Measurements from ENCODE around the gene A2M. TPM values are rescaled to one million over a fixed set of nuclear protein-coding genes. Genes with fewer than 3 reads are reported as not detected.

A2M gene
- total and polyA plus RNA-seq, 4 donors = 268 to 2,389 (median 1,708) TPM

- peaks cover 12 to 21% of the 10 kb centered on the region in 2 donors for H3K36me3 ChIP-seq (ENCODE audit: control insufficient read depth in 1 of 2, insufficient read depth in 2 of 2, low read length in 1 of 2)
- intact Hi-C loops (cut with DNase I) = no loop called here
- H3K4me3 ChIP-seq (ENCODE audit: low read length in 2 of 2) = no peak overlapping the region
- WGBS, 2 donors = 84 to 89% methylated on average over 1 of the region's 1 CpG
- H3K9me3 ChIP-seq (ENCODE audit: control insufficient read depth, low read length) = no peaks in the 10 kb centered on the region
- H3K27ac ChIP-seq (ENCODE audit: low read depth in 1 of 2, low read length in 2 of 2) = no peak overlapping the region
- no peaks in the 10 kb centered on the region for H3K27me3 ChIP-seq (ENCODE audit: control insufficient read depth in 1 of 2, insufficient read depth in 2 of 2, low read length in 1 of 2)
- DNase-seq (no peak), ATAC-seq (ENCODE audit: low FRiP score) (no peak)
- H3K4me1 ChIP-seq (ENCODE audit: control insufficient read depth in 1 of 2, insufficient read depth in 2 of 2, low read length in 2 of 2) = no peaks in the 10 kb centered on the region
These were observed 40.6 kb downstream of the A2M start for GRCh38 chr12:9075138-9075535.

- H3K36me3 ChIP-seq (ENCODE audit: control insufficient read depth in 1 of 2, insufficient read depth in 2 of 2, low read length in 1 of 2) = peaks cover 12 to 20% of the 10 kb centered on the region in 2 donors
These were observed 41.1 kb downstream of the A2M start for GRCh38 chr12:9074484-9075137.

DNA sequence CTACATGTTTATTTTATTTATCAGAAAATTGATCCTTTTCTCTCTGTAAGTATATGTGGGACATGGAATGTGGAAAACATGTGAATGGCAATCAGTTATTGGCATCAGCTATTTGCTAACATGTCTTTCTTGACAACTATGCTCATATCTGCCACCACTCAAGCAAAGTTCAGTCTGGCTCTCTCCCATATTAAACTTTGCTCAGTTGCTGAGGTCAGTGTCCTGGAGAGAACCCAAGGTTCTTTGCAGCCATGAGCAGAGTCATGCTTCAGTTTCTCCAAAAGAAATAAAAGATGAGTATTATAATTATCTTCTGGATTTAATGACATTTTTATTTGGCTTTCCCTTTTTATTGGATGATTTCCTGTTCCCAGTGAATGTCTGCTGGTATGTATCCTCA lies 42.6 kb downstream of the A2M start:
- no peak overlapping the region for H3K4me3 ChIP-seq (ENCODE audit: low read length in 2 of 2)
- no peaks in the 10 kb centered on the region for H3K9me3 ChIP-seq (ENCODE audit: control insufficient read depth, low read length)
- H3K27me3 ChIP-seq (ENCODE audit: control insufficient read depth in 1 of 2, insufficient read depth in 2 of 2, low read length in 1 of 2) = no peaks in the 10 kb centered on the region
- DNase-seq (no peak), ATAC-seq (ENCODE audit: low FRiP score) (no peak)
- intact Hi-C loops (cut with DNase I) = loop anchor here in 1 of 2 donors (5.0 kb wide), 1 partner anchor 39 kb away; no protein-coding TSS in a partner anchor
- H3K4me1 ChIP-seq (ENCODE audit: control insufficient read depth in 1 of 2, insufficient read depth in 2 of 2, low read length in 2 of 2) = no peaks in the 10 kb centered on the region
- peaks cover 13 to 16% of the 10 kb centered on the region in 2 donors for H3K36me3 ChIP-seq (ENCODE audit: control insufficient read depth in 1 of 2, insufficient read depth in 2 of 2, low read length in 1 of 2)
- H3K27ac ChIP-seq (ENCODE audit: low read depth in 1 of 2, low read length in 2 of 2) = no peak overlapping the region

More at GRCh38 chr12:9074484-9075137, 41.1 kb downstream of the A2M start:
- intact Hi-C loops (cut with DNase I) = loop anchor here in 1 of 2 donors (5.0 kb wide), 1 partner anchor 38 kb away; no protein-coding TSS in a partner anchor
- no peaks in the 10 kb centered on the region for H3K27me3 ChIP-seq (ENCODE audit: control insufficient read depth in 1 of 2, insufficient read depth in 2 of 2, low read length in 1 of 2)
- DNase-seq = peak in 1 of 2 donors; percentile 59
- no peak overlapping the region for H3K4me3 ChIP-seq (ENCODE audit: low read length in 2 of 2)
- no peak for ATAC-seq (ENCODE audit: low FRiP score)
- WGBS, 2 donors = 87 to 89% methylated on average over 10 of the region's 10 CpGs
- H3K9me3 ChIP-seq (ENCODE audit: control insufficient read depth, low read length) = no peaks in the 10 kb centered on the region
- no peaks in the 10 kb centered on the region for H3K4me1 ChIP-seq (ENCODE audit: control insufficient read depth in 1 of 2, insufficient read depth in 2 of 2, low read length in 2 of 2)
- H3K27ac ChIP-seq (ENCODE audit: low read depth in 1 of 2, low read length in 2 of 2) = no peak overlapping the region

GRCh38 chr12:9072481-9073038 lies 43.2 kb downstream of the A2M start:
- H3K4me1 ChIP-seq (ENCODE audit: control insufficient read depth in 1 of 2, insufficient read depth in 2 of 2, low read length in 2 of 2) = no peaks in the 10 kb centered on the region
- no peak overlapping the region for H3K4me3 ChIP-seq (ENCODE audit: low read length in 2 of 2)
- no peaks in the 10 kb centered on the region for H3K27me3 ChIP-seq (ENCODE audit: control insufficient read depth in 1 of 2, insufficient read depth in 2 of 2, low read length in 1 of 2)
- H3K9me3 ChIP-seq (ENCODE audit: control insufficient read depth, low read length) = no peaks in the 10 kb centered on the region
- H3K36me3 ChIP-seq (ENCODE audit: control insufficient read depth in 1 of 2, insufficient read depth in 2 of 2, low read length in 1 of 2) = peaks cover 14 to 16% of the 10 kb centered on the region in 2 donors
- intact Hi-C loops (cut with DNase I) = loop anchor here in 1 of 2 donors (5.0 kb wide), 1 partner anchor 40 kb away; no protein-coding TSS in a partner anchor
- no peak for DNase-seq
- H3K27ac ChIP-seq (ENCODE audit: low read depth in 1 of 2, low read length in 2 of 2) = peak overlapping the region in 1 of 2 donors; percentile 8
- WGBS, 2 donors = 88 to 93% methylated on average over 2 of the region's 2 CpGs
- no peak for ATAC-seq (ENCODE audit: low FRiP score)

DNA sequence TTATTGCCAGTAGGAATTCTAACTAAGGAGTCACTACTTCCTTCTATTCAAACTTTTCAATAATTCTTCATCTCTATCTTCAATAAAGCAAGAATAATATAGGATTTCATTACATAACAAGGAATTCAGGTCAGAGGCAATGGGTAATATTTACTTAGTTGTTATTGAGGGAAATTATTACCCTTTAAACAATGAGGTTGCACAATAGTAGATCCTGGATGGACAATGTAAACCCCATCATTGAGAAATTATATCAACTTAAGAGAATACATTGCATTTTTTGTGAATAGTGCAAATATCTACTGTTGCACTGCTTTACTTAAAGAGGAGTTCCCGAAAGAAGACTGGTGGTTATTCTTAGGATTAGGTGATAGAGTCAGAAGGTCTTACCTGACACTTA lies 43.8 kb downstream of the A2M start:
- ATAC-seq (ENCODE audit: low FRiP score) (no peak), DNase-seq (no peak)
- Histone ChIP-seq H3K9me3 (ENCODE audit: control insufficient read depth, low read length) (no peaks in the 10 kb centered on the region), H3K27ac (ENCODE audit: low read depth in 1 of 2, low read length in 2 of 2) (no peak overlapping the region), H3K4me3 (ENCODE audit: low read length in 2 of 2) (no peak overlapping the region), H3K36me3 (ENCODE audit: control insufficient read depth in 1 of 2, insufficient read depth in 2 of 2, low read length in 1 of 2) (peaks cover 12 to 13% of the 10 kb centered on the region in 2 donors), H3K4me1 (ENCODE audit: control insufficient read depth in 1 of 2, insufficient read depth in 2 of 2, low read length in 2 of 2) (no peaks in the 10 kb centered on the region), H3K27me3 (ENCODE audit: control insufficient read depth in 1 of 2, insufficient read depth in 2 of 2, low read length in 1 of 2) (no peaks in the 10 kb centered on the region)
- WGBS, 2 donors = 93% methylated on average over 1 of the region's 1 CpG
- intact Hi-C loops (cut with DNase I) = loop anchor here in 1 of 2 donors (5.0 kb wide), 1 partner anchor 40 kb away; no protein-coding TSS in a partner anchor

GRCh38 chr12:9071518-9071917 lies 44.2 kb downstream of the A2M start:
- intact Hi-C loops (cut with DNase I) = loop anchor here in 1 of 2 donors (5.0 kb wide), 1 partner anchor 41 kb away; no protein-coding TSS in a partner anchor
- Histone ChIP-seq H3K4me1 (ENCODE audit: control insufficient read depth in 1 of 2, insufficient read depth in 2 of 2, low read length in 2 of 2) (no peaks in the 10 kb centered on the region), H3K27ac (ENCODE audit: low read depth in 1 of 2, low read length in 2 of 2) (no peak overlapping the region), H3K9me3 (ENCODE audit: control insufficient read depth, low read length) (no peaks in the 10 kb centered on the region), H3K36me3 (ENCODE audit: control insufficient read depth in 1 of 2, insufficient read depth in 2 of 2, low read length in 1 of 2) (peaks cover 9 to 13% of the 10 kb centered on the region in 2 donors), H3K4me3 (ENCODE audit: low read length in 2 of 2) (no peak overlapping the region), H3K27me3 (ENCODE audit: control insufficient read depth in 1 of 2, insufficient read depth in 2 of 2, low read length in 1 of 2) (no peaks in the 10 kb centered on the region)
- DNase-seq = no peak
- no peak for ATAC-seq (ENCODE audit: low FRiP score)

DNA sequence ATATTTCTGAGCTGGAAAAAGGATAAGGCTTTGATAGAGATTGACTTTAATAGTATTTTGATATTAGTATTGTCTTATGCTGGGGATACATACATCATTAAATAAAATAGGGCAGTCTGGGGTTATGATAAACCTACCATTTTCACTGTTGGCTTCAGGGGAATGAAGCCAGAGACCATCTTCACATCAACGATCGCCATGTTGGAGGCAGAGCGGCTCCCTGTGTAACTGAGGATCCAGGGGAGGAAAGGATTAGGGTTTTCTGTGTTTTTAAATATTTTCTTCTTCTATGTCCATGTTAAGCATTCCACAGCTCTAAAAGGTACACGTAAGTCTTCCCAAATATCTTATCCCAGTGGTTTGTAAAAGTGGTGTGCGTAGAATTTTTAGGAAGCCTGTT lies 45.4 kb downstream of the A2M start:
- no peak overlapping the region for H3K27ac ChIP-seq (ENCODE audit: low read depth in 1 of 2, low read length in 2 of 2)
- H3K36me3 ChIP-seq (ENCODE audit: control insufficient read depth in 1 of 2, insufficient read depth in 2 of 2, low read length in 1 of 2) = peaks cover 8 to 13% of the 10 kb centered on the region in 2 donors
- H3K9me3 ChIP-seq (ENCODE audit: control insufficient read depth, low read length) = no peaks in the 10 kb centered on the region
- H3K4me3 ChIP-seq (ENCODE audit: low read length in 2 of 2) = no peak overlapping the region
- H3K4me1 ChIP-seq (ENCODE audit: control insufficient read depth in 1 of 2, insufficient read depth in 2 of 2, low read length in 2 of 2) = no peaks in the 10 kb centered on the region
- ATAC-seq (ENCODE audit: low FRiP score) (no peak), DNase-seq (no peak)
- WGBS, 2 donors = 96% methylated on average over 5 of the region's 5 CpGs
- intact Hi-C loops (cut with DNase I) = loop anchor here in 1 of 2 donors (5.0 kb wide), 1 partner anchor 42 kb away; no protein-coding TSS in a partner anchor
- no peaks in the 10 kb centered on the region for H3K27me3 ChIP-seq (ENCODE audit: control insufficient read depth in 1 of 2, insufficient read depth in 2 of 2, low read length in 1 of 2)

DNA sequence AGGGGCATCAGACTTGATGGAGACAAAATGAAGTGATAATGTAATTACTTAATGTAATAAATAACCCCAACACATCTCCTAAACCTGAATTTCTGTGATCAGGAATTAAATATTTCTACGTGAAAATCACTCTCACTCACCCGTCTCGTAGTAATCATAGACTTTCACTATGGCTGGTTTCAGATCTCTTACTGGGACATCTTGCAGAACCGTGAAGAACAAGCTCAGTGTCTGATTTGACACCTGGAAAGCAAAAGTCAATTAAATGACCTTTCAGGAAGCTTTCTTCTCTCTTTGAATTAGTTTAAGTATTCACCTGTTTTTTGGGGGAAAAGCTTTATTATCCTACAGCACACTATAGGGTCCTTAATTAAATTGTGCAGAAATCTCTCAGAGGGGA lies 47.1 kb downstream of the A2M start:
- Histone ChIP-seq H3K27ac (ENCODE audit: low read depth in 1 of 2, low read length in 2 of 2) (no peak overlapping the region), H3K4me1 (ENCODE audit: control insufficient read depth in 1 of 2, insufficient read depth in 2 of 2, low read length in 2 of 2) (no peaks in the 10 kb centered on the region), H3K4me3 (ENCODE audit: low read length in 2 of 2) (no peak overlapping the region), H3K36me3 (ENCODE audit: control insufficient read depth in 1 of 2, insufficient read depth in 2 of 2, low read length in 1 of 2) (peaks cover 5 to 6% of the 10 kb centered on the region in 2 donors), H3K9me3 (ENCODE audit: control insufficient read depth, low read length) (no peaks in the 10 kb centered on the region), H3K27me3 (ENCODE audit: control insufficient read depth in 1 of 2, insufficient read depth in 2 of 2, low read length in 1 of 2) (no peaks in the 10 kb centered on the region)
- intact Hi-C loops (cut with DNase I) = loop anchor here in 1 of 2 donors (5.0 kb wide), 1 partner anchor 44 kb away; no protein-coding TSS in a partner anchor
- DNase-seq (no peak), ATAC-seq (ENCODE audit: low FRiP score) (no peak)
- 73 to 74% methylated on average over 4 of the region's 4 CpGs for WGBS, 2 donors

DNA sequence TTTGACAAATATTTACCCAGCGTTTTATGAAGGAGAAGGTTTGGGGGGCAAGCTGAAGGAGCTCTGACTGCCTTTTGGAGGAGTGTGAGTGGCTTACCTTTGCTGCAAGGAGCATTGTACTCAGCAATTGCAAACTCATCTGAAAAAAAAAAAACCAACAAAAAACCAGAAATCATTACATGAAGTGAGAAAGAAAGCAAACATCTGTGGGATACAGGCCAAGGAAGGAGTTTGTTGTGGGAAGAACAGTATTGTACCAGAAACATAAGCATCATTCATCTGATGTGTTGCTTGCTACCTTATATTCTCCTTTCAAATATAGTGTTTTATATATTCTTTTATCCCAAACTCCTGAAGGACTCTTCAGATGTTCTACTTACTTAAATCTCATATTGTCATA lies 47.6 kb downstream of the A2M start:
- no peaks in the 10 kb centered on the region for H3K27me3 ChIP-seq (ENCODE audit: control insufficient read depth in 1 of 2, insufficient read depth in 2 of 2, low read length in 1 of 2)
- no peaks in the 10 kb centered on the region for H3K9me3 ChIP-seq (ENCODE audit: control insufficient read depth, low read length)
- intact Hi-C loops (cut with DNase I) = loop anchor here in 1 of 2 donors (5.0 kb wide), 1 partner anchor 44 kb away; no protein-coding TSS in a partner anchor
- WGBS, 2 donors = 68 to 77% methylated on average over 1 of the region's 1 CpG
- DNase-seq (no peak), ATAC-seq (ENCODE audit: low FRiP score) (no peak)
- no peaks in the 10 kb centered on the region for H3K4me1 ChIP-seq (ENCODE audit: control insufficient read depth in 1 of 2, insufficient read depth in 2 of 2, low read length in 2 of 2)
- H3K36me3 ChIP-seq (ENCODE audit: control insufficient read depth in 1 of 2, insufficient read depth in 2 of 2, low read length in 1 of 2) = peaks cover 5% of the 10 kb centered on the region in 2 donors
- H3K27ac ChIP-seq (ENCODE audit: low read depth in 1 of 2, low read length in 2 of 2) = no peak overlapping the region
- no peak overlapping the region for H3K4me3 ChIP-seq (ENCODE audit: low read length in 2 of 2)

Data from aorta (tissue), 5 donors.